Loucy (cell line): ENCODE results near the gene PIH1D2.
"Not testable (repeated sequence)": the region's sequence is repeated elsewhere in the genome, so short reads cannot be mapped to it uniquely, and the experiment has no call there.

ENCODE experiments used
- CTCF ChIP-seq: fragments of 200-600 bp; sonication (generic); conservative IDR thresholded peaks from 2 replicates; pipeline ENCODE4 v1.5.1; 2014; ENCODE audit warnings: mild to moderate bottlenecking, antibody characterized with exemption, low read length
- EZH2phosphoT487 ChIP-seq: fragments of 200-600 bp; IDR thresholded peaks from 2 replicates; pipeline ENCODE4 v1.6.1; 2018; ENCODE audit warnings: antibody characterized with exemption, mild to moderate bottlenecking, moderate library complexity, borderline replicate concordance

- not testable (repeated sequence) for TF ChIP-seq CTCF, EZH2phosphoT487
These were observed 25.6 kb downstream of the PIH1D2 start for GRCh38 chr11:112048256-112048655.
